GM21381 (cell line): ENCODE results near the gene OSGEP.

ENCODE experiments used
- ATAC-seq: cut with Tn5 transposase; IDR thresholded peaks from one replicate; pipeline ENCODE4 v1.9.1; 2021; ENCODE audit warnings: mild to moderate bottlenecking, moderate library complexity; ENCODE audit not compliant: unreplicated experiment

The OSGEP gene

DNA sequence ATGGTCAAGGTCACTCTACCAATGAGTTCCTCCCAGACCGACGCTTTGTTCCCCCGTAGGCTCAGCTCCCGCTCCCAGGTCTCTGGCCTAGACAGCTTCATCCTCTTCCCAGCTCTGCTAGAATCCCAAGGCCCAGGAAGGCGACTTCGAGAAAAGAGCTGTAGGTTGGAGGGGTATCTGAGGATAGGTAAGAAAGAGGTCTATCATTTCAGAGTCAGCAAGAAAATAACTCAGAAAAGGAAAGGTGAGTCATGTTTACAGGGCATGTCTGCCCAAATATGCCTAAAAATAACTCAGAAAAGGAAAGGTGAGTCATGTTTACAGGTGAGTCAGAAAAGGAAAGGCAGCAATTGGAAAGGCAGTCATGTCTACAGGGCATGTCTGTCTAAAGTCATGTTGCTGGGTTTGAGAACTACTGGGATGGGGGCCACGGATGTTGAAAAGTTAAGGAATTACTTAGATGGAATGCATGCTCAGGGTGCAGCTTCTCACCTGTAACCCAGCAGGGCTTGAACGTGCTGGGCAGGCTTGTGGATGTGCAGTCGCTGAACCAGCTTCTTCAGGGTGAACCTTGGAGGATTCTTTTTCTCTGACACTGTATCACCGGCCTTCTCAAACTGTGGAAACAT is 53.5 kb downstream of the OSGEP start:
- no peak for ATAC-seq

DNA sequence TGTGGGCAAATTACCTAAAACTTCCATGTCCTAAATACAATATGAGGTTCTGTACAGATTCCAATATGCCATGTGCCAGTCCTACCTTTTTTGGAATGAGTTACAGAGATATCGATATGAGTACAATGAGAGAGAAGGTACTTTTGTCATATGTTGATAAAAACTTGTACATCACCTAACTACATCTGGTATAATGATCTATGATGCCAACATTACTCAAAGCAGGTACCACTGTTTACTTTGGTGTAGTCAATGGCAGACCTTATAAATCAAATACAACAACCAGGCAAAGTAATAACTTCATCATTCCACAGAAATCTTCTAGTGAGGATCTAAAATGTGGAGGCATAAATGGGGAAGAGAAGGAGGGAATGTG is 54.0 kb downstream of the OSGEP start:
- ATAC-seq = no peak

DNA sequence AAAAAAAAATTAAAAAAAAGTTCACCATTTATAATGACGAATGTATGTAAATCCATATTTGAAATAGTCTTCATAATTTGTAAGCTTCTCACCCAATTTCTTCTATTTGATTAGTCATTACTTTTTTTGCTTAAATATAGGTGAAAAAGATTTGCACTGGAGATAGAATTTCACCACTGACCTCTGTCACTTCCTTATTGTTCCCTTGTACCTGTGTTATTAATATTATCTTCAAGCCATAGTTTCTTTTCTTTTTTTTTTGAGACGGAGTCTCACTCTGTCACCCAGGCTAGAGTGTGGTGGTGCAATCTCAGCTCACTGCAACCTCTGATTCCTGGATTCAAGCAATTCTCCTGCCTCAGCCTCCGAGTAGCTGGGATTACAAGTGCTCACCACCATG is 57.1 kb downstream of the OSGEP start:
- ATAC-seq = no peak
